ENCODE results near the gene RPS19BP1.

DNA sequence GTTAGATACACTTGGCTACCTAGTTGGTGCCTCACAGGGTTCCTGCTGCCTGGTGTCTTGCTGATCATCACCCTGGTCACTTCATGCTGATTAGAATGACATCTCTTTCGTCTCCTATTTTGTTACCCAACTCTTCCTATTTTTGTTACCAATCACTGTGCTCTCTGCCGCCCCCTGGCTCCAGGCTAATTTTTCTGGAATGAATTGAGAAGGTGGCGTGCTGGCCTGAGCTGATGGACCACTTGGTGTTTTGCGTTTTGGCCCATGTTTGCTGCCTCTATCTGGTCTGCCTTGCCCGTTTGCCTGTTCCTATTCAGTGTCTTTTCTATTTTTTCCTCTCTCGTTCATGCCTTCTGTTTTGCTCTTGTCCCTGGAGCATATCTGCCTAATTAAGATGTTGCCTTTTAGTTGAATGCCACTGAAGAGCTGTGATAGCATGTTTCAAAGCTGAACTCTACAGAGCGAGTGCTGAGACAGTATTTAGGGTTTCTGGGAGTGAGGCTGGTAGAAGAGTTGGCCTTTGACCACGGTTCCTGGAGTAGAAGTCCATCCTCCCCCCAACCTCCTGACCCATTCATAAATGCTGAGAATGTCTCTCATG is 18.1 kb downstream of the RPS19BP1 start:
- TF ChIP-seq, protein P1, sequence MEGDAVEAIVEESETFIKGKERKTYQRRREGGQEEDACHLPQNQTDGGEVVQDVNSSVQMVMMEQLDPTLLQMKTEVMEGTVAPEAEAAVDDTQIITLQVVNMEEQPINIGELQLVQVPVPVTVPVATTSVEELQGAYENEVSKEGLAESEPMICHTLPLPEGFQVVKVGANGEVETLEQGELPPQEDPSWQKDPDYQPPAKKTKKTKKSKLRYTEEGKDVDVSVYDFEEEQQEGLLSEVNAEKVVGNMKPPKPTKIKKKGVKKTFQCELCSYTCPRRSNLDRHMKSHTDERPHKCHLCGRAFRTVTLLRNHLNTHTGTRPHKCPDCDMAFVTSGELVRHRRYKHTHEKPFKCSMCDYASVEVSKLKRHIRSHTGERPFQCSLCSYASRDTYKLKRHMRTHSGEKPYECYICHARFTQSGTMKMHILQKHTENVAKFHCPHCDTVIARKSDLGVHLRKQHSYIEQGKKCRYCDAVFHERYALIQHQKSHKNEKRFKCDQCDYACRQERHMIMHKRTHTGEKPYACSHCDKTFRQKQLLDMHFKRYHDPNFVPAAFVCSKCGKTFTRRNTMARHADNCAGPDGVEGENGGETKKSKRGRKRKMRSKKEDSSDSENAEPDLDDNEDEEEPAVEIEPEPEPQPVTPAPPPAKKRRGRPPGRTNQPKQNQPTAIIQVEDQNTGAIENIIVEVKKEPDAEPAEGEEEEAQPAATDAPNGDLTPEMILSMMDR (IDR thresholded peaks at IDR 0.05), result peak; percentile 76
- no peak for TF ChIP-seq EZH2phosphoT487 (IDR thresholded peaks at IDR 0.05)
